ENCODE measurements around the gene ZBTB7A. TPM values are rescaled to one million over a fixed set of nuclear protein-coding genes. Genes with fewer than 3 reads are reported as not detected.

The ZBTB7A gene
- total RNA-seq, 2 donors from 2014 or later, result 110 to 123 TPM

- no peaks in the 10 kb centered on the region for H3K27me3 ChIP-seq
- no peaks in the 10 kb centered on the region for H3K4me1 ChIP-seq
- H3K9me3 ChIP-seq, result no peaks in the 10 kb centered on the region
- H3K27ac ChIP-seq, result no peak overlapping the region
- TF ChIP-seq CTCF (IDR thresholded peaks at IDR 0.05), result no peak
- no peaks in the 10 kb centered on the region for H3K36me3 ChIP-seq
- H3K4me3 ChIP-seq, result no peak overlapping the region
- H3K9ac ChIP-seq (ENCODE audit: low read depth in 2 of 2, low read length in 2 of 2), result no peak overlapping the region
- DNase-seq, result no peak
- intact Hi-C loops (cut with DNase I), result no loop called here
Observed at GRCh38 chr19:4112367-4112766, 45.7 kb upstream of the ZBTB7A start.

GRCh38 chr19:4109626-4109945 is 42.9 kb upstream of the ZBTB7A start:
- Histone ChIP-seq H3K4me1 (no peaks in the 10 kb centered on the region), H3K9me3 (no peaks in the 10 kb centered on the region), H3K27ac (no peak overlapping the region), H3K4me3 (no peak overlapping the region), H3K9ac (ENCODE audit: low read depth in 2 of 2, low read length in 2 of 2) (no peak overlapping the region), H3K27me3 (no peaks in the 10 kb centered on the region), H3K36me3 (no peaks in the 10 kb centered on the region)
- TF ChIP-seq CTCF (IDR thresholded peaks at IDR 0.05), result no peak
- intact Hi-C loops (cut with DNase I), result no loop called here
- no peak for DNase-seq

GRCh38 chr19:4108767-4109625 is 42.3 kb upstream of the ZBTB7A start:
- Histone ChIP-seq H3K27ac (no peak overlapping the region), H3K4me3 (no peak overlapping the region), H3K9me3 (no peaks in the 10 kb centered on the region), H3K36me3 (no peaks in the 10 kb centered on the region), H3K4me1 (no peaks in the 10 kb centered on the region), H3K27me3 (no peaks in the 10 kb centered on the region), H3K9ac (ENCODE audit: low read depth in 2 of 2, low read length in 2 of 2) (no peak overlapping the region)
- TF ChIP-seq CTCF (IDR thresholded peaks at IDR 0.05), result no peak
- DNase-seq, result no peak
- intact Hi-C loops (cut with DNase I), result no loop called here

- no peaks in the 10 kb centered on the region for H3K4me1 ChIP-seq
- no peaks in the 10 kb centered on the region for H3K27me3 ChIP-seq
- H3K36me3 ChIP-seq, result peaks cover 11% of the 10 kb centered on the region
- no peak for DNase-seq
- H3K4me3 ChIP-seq, result no peak overlapping the region
- intact Hi-C loops (cut with DNase I), result no loop called here
- TF ChIP-seq CTCF (IDR thresholded peaks at IDR 0.05), result no peak
- no peak overlapping the region for H3K27ac ChIP-seq
- no peak overlapping the region for H3K9ac ChIP-seq (ENCODE audit: low read depth in 2 of 2, low read length in 2 of 2)
- H3K9me3 ChIP-seq, result no peaks in the 10 kb centered on the region
Observed at GRCh38 chr19:4103080-4103433, 36.4 kb upstream of the ZBTB7A start.

GRCh38 chr19:4102339-4103079 is 35.8 kb upstream of the ZBTB7A start:
- H3K9me3 ChIP-seq, result no peaks in the 10 kb centered on the region
- intact Hi-C loops (cut with DNase I), result no loop called here
- DNase-seq, result no peak

More at GRCh38 chr19:4102339-4103079, 35.8 kb upstream of the ZBTB7A start:
- TF ChIP-seq CTCF (IDR thresholded peaks at IDR 0.05), result no peak
- H3K27me3 ChIP-seq, result no peaks in the 10 kb centered on the region
- H3K36me3 ChIP-seq, result peaks cover 11% of the 10 kb centered on the region
- no peaks in the 10 kb centered on the region for H3K4me1 ChIP-seq
- no peak overlapping the region for H3K4me3 ChIP-seq
- no peak overlapping the region for H3K27ac ChIP-seq
- no peak overlapping the region for H3K9ac ChIP-seq (ENCODE audit: low read depth in 2 of 2, low read length in 2 of 2)
